Psoas muscle (tissue), 8 donors: ENCODE data around the gene ENTPD6. TPM values are rescaled to one million over a fixed set of nuclear protein-coding genes. Genes with fewer than 3 reads are reported as not detected.

Experiments used
- ATAC-seq, 4 donors: fragments of 200-7000 bp; cut with Tn5 transposase; one replicate each; pipeline ENCODE4 v1.9.1; 2020; ENCODE audit warnings: moderate library complexity in 3 of 4, mild to moderate bottlenecking in 2 of 4
- DNase-seq, 2 donors: peaks; one replicate each; pipeline ENCODE4 v3.0.0-alpha.2; 2020
- H3K27ac ChIP-seq: fragments of 200-600 bp; one replicate; pipeline ENCODE4 v1.8.0; 2022
- H3K27me3 ChIP-seq, 3 donors: fragments of 200-600 bp in 1 of 3; one replicate each; pipeline versions ENCODE4 v1.6.1 to v1.8.0; 2013 to 2022; ENCODE audit warnings: low read length in 2 of 3, mild to moderate bottlenecking in 2 of 3, moderate library complexity in 1 of 3; ENCODE audit not compliant: insufficient read depth in 3 of 3
- H3K36me3 ChIP-seq, 2 donors: fragments of 200-600 bp in 1 of 2; one replicate each; pipeline versions ENCODE4 v1.6.1 to v1.8.0; 2013 to 2022; ENCODE audit warnings: low read depth in 1 of 2, mild to moderate bottlenecking in 1 of 2, moderate library complexity in 1 of 2; ENCODE audit not compliant: insufficient read depth in 1 of 2
- H3K4me1 ChIP-seq: fragments of 200-600 bp; one replicate; pipeline ENCODE4 v1.8.0; 2022
- H3K4me3 ChIP-seq: fragments of 200-600 bp; one replicate; pipeline ENCODE4 v1.8.0; 2022; ENCODE audit warnings: mild to moderate bottlenecking
- H3K9me3 ChIP-seq: fragments of 200-600 bp; one replicate; pipeline ENCODE4 v1.8.0; 2022
- WGBS, 3 donors: extraction: QIAGEN DNeasy Blood & Tissue Kit; methylation state at CpG; one replicate each; pipeline versions ENCODE4 v1.1.6 to v1.1.7; 2013; 5-methylcytosine and 5-hydroxymethylcytosine counted together
- intact Hi-C, 2 donors: fragments of 100-400 bp; cut with DNase I; formaldehyde crosslinking; loops; one replicate each; pipeline versions ENCODE4 v1.11.0 to v1.14.2; 2022
- polyA plus RNA-seq, 3 donors: library from polyadenylated mRNA; stranded (reverse); fragments of 200-250 nt; gene quantifications; one replicate each; pipeline ENCODE4 v1.2.3, GENCODE V29; 2013
- total RNA-seq, 4 donors: library from RNA; stranded (reverse); fragmentation: NEBNext Ultra II Directional in 2 of 4; extraction: Animal tissue kit (Norgen Biotek cat#: 25700) in 2 of 4; gene quantifications; one replicate each; pipeline versions ENCODE4 v1.2.1 to v1.2.4, GENCODE V29; 2021 to 2023
- TF ChIP-seq, protein P1 (sequence below): fragments of 200-600 bp; IDR thresholded peaks from one replicate; pipeline ENCODE4 v1.8.0; 2022; ENCODE audit warnings: antibody characterized with exemption
- donor health status: healthy with polysubstance abuse.
- donor health status: DM: no; HTN: no; CAD: no; lungs with moderate emphysema.
- donor health status: Bipolar disorder and iron deficiency.
- donor health status: healthy.
- donor health status: DM: yes; HTN: yes; CAD: no.
- donor health status: DM: no; HTN: no; CAD: no.
- donor health status: DM: no; HTN: no; CAD: no.
- donor health status: DM: yes; HTN: yes; CAD: no.

The ENTPD6 gene
- total and polyA plus RNA-seq, 7 donors: 28.7 to 65.3 (median 38.9) TPM

DNA sequence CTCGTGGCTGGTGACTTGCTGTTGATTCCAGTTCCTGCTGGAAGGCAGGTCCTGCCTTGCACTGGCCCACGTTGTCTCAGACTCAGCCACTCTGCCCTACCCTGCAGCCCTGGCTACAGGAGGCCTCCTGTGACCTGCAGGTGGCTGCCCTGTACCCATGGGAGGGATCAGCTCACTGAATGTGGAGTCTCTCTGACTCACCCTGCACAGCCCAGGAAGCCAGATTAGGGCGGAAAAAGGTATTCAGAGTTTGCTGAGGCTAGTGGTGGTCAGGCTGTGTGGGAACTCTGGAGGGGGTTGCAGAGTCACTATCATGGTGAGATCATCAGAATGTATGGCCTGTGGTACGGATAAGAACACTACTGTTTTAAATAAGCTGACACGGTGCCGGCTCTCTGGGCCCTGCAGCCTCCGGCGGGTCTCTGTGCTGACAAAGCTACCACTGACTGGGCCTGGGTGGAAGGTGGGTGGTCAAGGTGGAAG lies 27.7 kb downstream of the ENTPD6 start:
- peaks cover 32% of the 10 kb centered on the region for H3K4me1 ChIP-seq
- no peak overlapping the region for H3K27ac ChIP-seq
- H3K27me3 ChIP-seq: no peaks in the 10 kb centered on the region
- H3K36me3 ChIP-seq: peaks cover 3 to 43% of the 10 kb centered on the region in 2 donors
- ATAC-seq (no peak), DNase-seq (no peak)
- no peaks in the 10 kb centered on the region for H3K9me3 ChIP-seq
- no peak overlapping the region for H3K4me3 ChIP-seq
- WGBS, 3 donors: 86 to 94% (median 92%) methylated on average over 8 of the region's 8 CpGs
- intact Hi-C loops: no loop called here
- TF ChIP-seq, protein P1, sequence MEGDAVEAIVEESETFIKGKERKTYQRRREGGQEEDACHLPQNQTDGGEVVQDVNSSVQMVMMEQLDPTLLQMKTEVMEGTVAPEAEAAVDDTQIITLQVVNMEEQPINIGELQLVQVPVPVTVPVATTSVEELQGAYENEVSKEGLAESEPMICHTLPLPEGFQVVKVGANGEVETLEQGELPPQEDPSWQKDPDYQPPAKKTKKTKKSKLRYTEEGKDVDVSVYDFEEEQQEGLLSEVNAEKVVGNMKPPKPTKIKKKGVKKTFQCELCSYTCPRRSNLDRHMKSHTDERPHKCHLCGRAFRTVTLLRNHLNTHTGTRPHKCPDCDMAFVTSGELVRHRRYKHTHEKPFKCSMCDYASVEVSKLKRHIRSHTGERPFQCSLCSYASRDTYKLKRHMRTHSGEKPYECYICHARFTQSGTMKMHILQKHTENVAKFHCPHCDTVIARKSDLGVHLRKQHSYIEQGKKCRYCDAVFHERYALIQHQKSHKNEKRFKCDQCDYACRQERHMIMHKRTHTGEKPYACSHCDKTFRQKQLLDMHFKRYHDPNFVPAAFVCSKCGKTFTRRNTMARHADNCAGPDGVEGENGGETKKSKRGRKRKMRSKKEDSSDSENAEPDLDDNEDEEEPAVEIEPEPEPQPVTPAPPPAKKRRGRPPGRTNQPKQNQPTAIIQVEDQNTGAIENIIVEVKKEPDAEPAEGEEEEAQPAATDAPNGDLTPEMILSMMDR: no peak

DNA sequence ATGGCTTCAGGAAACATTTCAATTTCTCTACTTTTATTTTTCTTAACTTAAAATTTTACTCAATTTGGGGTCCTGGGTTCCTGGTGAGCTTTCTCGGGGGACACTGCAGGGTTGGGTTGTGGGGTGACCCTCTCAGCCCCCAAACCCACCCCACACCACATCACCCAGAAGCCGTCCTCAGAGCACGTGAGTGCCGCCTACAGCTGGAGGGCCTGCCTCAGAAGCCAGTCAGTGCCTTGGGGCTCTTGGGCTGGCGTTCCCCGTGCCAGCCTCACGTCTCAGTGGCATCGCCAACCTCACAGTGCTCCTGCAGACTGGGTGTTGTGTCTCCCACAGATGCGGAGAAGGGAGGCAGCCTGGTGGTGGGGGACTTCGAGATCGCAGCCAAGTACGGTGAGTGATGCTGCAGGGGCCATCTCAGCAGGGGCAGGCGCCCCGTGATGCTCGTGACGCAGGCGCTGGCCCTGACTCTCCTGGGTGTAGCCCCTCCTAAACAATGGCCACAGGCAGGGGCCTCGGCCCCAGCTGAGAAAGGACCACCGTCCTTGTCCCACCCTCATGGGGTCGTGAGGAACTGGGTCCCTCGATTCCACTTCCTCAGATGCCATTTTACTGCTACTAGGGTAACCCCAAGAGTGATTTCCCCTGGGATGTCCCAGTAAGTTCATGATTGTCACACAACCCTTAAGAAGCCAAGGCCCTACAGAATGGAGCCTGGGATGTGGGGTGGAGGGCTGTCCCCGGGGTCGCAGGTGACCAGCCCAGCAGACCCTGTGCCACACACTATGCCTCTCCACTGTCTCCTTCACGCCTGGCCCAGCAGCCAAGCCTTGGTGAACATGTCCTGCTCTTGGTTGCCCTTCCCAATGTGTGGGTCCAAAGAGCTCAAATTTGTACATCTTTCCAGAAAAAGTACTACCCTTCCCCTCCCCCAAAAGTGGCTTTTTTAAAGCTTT lies 28.5 kb downstream of the ENTPD6 start:
- WGBS, 3 donors: 93 to 97% (median 96%) methylated on average over 24 of the region's 24 CpGs
- TF ChIP-seq, protein P1: no peak
- H3K27ac ChIP-seq: no peak overlapping the region
- H3K36me3 ChIP-seq: peaks cover 0 to 34% of the 10 kb centered on the region in 2 donors
- DNase-seq (no peak), ATAC-seq (no peak)
- intact Hi-C loops: no loop called here
- no peaks in the 10 kb centered on the region for H3K27me3 ChIP-seq
- peaks cover 32% of the 10 kb centered on the region for H3K4me1 ChIP-seq
- no peaks in the 10 kb centered on the region for H3K9me3 ChIP-seq
- no peak overlapping the region for H3K4me3 ChIP-seq

DNA sequence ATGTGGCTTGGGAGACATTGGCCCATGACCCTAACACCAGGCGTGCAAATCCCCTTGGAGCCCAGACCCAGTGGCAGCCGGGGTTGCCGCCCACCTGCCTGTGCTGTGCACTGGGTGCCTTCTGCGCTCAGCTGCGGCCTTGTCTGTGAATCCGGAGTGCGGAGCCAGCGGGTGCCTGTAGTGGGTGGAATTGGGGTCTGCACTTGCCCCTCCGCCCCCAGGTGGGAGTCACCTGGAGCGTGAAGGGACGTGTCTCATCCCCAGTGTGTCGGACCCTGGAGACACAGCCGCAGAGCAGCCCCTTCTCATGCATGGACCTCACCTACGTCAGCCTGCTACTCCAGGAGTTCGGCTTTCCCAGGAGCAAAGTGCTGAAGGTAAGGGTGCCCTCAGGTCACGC lies 29.4 kb downstream of the ENTPD6 start:
- no peak overlapping the region for H3K27ac ChIP-seq
- ATAC-seq: no peak
- H3K36me3 ChIP-seq: peaks cover 0 to 31% of the 10 kb centered on the region in 2 donors
- TF ChIP-seq, protein P1: no peak
- no peaks in the 10 kb centered on the region for H3K9me3 ChIP-seq
- 94 to 97% (median 97%) methylated on average over 16 of the region's 16 CpGs for WGBS, 3 donors
- intact Hi-C loops: no loop called here
- H3K27me3 ChIP-seq: no peaks in the 10 kb centered on the region
- H3K4me3 ChIP-seq: no peak overlapping the region
- H3K4me1 ChIP-seq: peaks cover 32% of the 10 kb centered on the region
- no peak for DNase-seq

DNA sequence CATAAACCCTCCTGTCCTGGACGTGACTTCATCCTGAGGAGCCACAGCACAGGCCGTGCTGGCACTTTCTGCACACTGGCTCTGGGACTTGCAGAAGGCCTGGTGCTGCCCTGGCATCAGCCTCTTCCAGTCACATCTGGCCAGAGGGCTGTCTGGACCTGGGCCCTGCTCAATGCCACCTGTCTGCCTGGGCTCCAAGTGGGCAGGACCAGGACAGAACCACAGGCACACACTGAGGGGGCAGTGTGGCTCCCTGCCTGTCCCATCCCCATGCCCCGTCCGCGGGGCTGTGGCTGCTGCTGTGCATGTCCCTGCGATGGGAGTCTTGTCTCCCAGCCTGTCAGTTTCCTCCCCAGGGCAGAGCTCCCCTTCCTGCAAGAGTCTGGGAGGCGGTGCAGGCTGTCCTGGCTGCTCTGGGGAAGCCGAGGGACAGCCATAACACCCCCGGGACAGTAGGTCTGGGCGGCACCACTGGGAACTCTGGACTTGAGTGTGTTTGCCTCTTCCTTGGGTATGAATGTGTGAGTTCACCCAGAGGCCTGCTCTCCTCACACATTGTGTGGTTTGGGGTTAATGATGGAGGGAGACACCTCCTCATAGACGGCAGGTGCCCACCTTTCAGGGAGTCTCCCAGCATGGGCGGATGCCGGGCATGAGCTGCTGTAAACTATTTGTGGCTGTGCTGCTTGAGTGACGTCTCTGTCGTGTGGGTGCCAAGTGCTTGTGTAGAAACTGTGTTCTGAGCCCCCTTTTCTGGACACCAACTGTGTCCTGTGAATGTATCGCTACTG lies 30.3 kb downstream of the ENTPD6 start:
- ATAC-seq: no peak
- intact Hi-C loops: no loop called here
- Histone ChIP-seq H3K27ac (peak overlapping the region; percentile 83), H3K4me3 (no peak overlapping the region), H3K4me1 (peaks cover 24% of the 10 kb centered on the region), H3K36me3 (peaks cover 0 to 34% of the 10 kb centered on the region in 2 donors), H3K9me3 (no peaks in the 10 kb centered on the region), H3K27me3 (no peaks in the 10 kb centered on the region)
- TF ChIP-seq, protein P1: no peak
- WGBS, 3 donors: 73 to 89% (median 75%) methylated on average over 16 of the region's 16 CpGs
- DNase-seq: no peak
